ENCODE data around the gene CASZ1. TPM values are rescaled to one million over a fixed set of nuclear protein-coding genes. Genes with fewer than 3 reads are reported as not detected.
A peak's percentile ranks its signal among the peaks of the same experiment; 100 is the strongest.

Gene CASZ1
- total and polyA plus RNA-seq, 10 of the 15 experiments (the other 5 are each of a cell fraction or from before 2014, with no cell fraction given): 0.52 to 9.8 (median 3.7) TPM

- POLR2A ChIA-PET: no interaction called here
- CTCF ChIA-PET: no interaction called here
- FAIRE-seq (no peak), DNase-seq (ENCODE audit: low read depth, low spot score) (no peak), ATAC-seq (peak; percentile 42)
- H3K4me1 ChIP-seq (ENCODE audit: control insufficient read depth, insufficient read depth, low read length): peaks cover 15% of the 10 kb centered on the region
- TF ChIP-seq NR2F1 (conservative IDR thresholded peaks at IDR 0.05) (no peak), PKNOX1 (IDR thresholded peaks at IDR 0.05) (0 out of 2 replicates have a peak, but pooled peaks have one; percentile 28), CHD4 (IDR thresholded peaks at IDR 0.05) (no peak), ZNF217 (IDR thresholded peaks at IDR 0.05) (no peak), PBX3 (IDR thresholded peaks at IDR 0.05; ENCODE audit: insufficient replicate concordance, low read depth, low read length) (peak; percentile 70), NBN (IDR thresholded peaks at IDR 0.05) (no peak), RELB (IDR thresholded peaks at IDR 0.05; ENCODE audit: low read depth) (no peak), BRCA1 (IDR thresholded peaks at IDR 0.05; ENCODE audit: low read depth, low read length) (no peak), NFXL1 (IDR thresholded peaks at IDR 0.05; ENCODE audit: borderline replicate concordance) (no peak)
- H3K27me3 ChIP-seq (replicated peaks in 1 of 2; ENCODE audit: control insufficient read depth in 2 of 2, insufficient read depth in 2 of 2, low read length in 1 of 2): no peaks in the 10 kb centered on the region; a peak in 1 of 4 replicates
- no peak overlapping the region; the same call in 1 of the 2 replicates for H3K4me2 ChIP-seq (ENCODE audit: control insufficient read depth, insufficient read depth)
- no peaks in the 10 kb centered on the region for H4K20me1 ChIP-seq (ENCODE audit: control insufficient read depth, insufficient read depth)
- peak overlapping the region; percentile 80 for H3K9ac ChIP-seq (ENCODE audit: control insufficient read depth, insufficient read depth, low read length)
- no peaks in the 10 kb centered on the region for H3K9me3 ChIP-seq (replicated peaks; ENCODE audit: control insufficient read depth, insufficient read depth, low read length)
- peaks cover 15% of the 10 kb centered on the region for H3K79me2 ChIP-seq (ENCODE audit: control insufficient read depth, insufficient read depth, low read length)
- no peak overlapping the region; the same call in 1 of the 2 replicates for H3K27ac ChIP-seq (ENCODE audit: control insufficient read depth, insufficient read depth)
- no TSS peak for BruUV-seq (replicated peaks)
- in situ Hi-C loops (cut with MboI) (no loop called here), intact Hi-C loops (cut with micrococcal nuclease; ENCODE audit: unreplicated experiment) (loop anchor here (5.0 kb wide), 2 partner anchors 182 to 248 kb away; no protein-coding TSS in a partner anchor)
- under 1% methylated on average over 19 of the region's 46 CpGs for WGBS (ENCODE audit: insufficient coverage, insufficient replicate concordance, low lambda C conversion rate, missing lambda C conversion rate)
- H3K36me3 ChIP-seq (ENCODE audit: control insufficient read depth in 2 of 2, insufficient read depth in 2 of 2, low read length in 1 of 2): no peaks in the 10 kb centered on the region
- H3K4me3 ChIP-seq: peak overlapping the region; percentile 97
- SMC1A ChIA-PET (ENCODE audit: uncharacterized antibody, unreplicated experiment): no interaction called here
- peak overlapping the region; percentile 54; the same call in 1 of the 2 replicates for H2AFZ ChIP-seq (ENCODE audit: control insufficient read depth, low read depth, low read length)
- RAD21 ChIA-PET (ENCODE audit: unreplicated experiment): no interaction called here
Measured at GRCh38 chr1:10694274-10694632, 102.2 kb downstream of the CASZ1 start.
